Tibial nerve (tissue), 4 donors: ENCODE results near the gene ZFAND3. TPM values are rescaled to one million over a fixed set of nuclear protein-coding genes. Genes with fewer than 3 reads are reported as not detected.

ENCODE experiments used
- DNase-seq, 2 donors: peaks; one replicate each; pipeline ENCODE4 v3.0.0-alpha.2; 2019; ENCODE audit warnings: low spot score in 2 of 2
- H3K27ac ChIP-seq, 4 donors: fragments of 200-600 bp; sonication (generic) in 3 of 4; one replicate each; pipeline ENCODE4 v1.5.1; 2017 to 2019; ENCODE audit warnings: mild to moderate bottlenecking in 1 of 4
- H3K27me3 ChIP-seq, 2 donors: fragments of 200-600 bp; sonication (generic) in 1 of 2; one replicate each; pipeline versions ENCODE4 v1.5.1 to v1.6.0; 2017 to 2019
- H3K36me3 ChIP-seq, 3 donors: fragments of 200-600 bp; sonication (generic); one replicate each; pipeline ENCODE4 v1.5.1; 2018 to 2019
- H3K4me1 ChIP-seq, 4 donors: fragments of 200-600 bp; sonication (generic) in 3 of 4; one replicate each; pipeline ENCODE4 v1.5.1; 2017 to 2019
- H3K4me3 ChIP-seq, 4 donors: fragments of 200-600 bp; sonication (generic) in 3 of 4; one replicate each; pipeline ENCODE4 v1.5.1; 2017 to 2019; ENCODE audit warnings: mild to moderate bottlenecking in 1 of 4, moderate library complexity in 1 of 4
- H3K9me3 ChIP-seq, 4 donors: fragments of 200-600 bp; sonication (generic) in 3 of 4; one replicate each; pipeline ENCODE4 v1.5.1; 2017 to 2019
- EP300 ChIP-seq, 2 donors: sonication (generic); formaldehyde crosslinking; IDR thresholded peaks; one replicate each; pipeline ENCODE4 v1.6.1; 2017; ENCODE audit warnings: antibody characterized with exemption in 2 of 2, mild to moderate bottlenecking in 1 of 2
- POLR2A ChIP-seq, 2 donors: fragments of 450-650 bp; IDR thresholded peaks; one replicate each; pipeline ENCODE4 v1.6.1; 2017; ENCODE audit warnings: antibody characterized with exemption in 2 of 2, mild to moderate bottlenecking in 2 of 2, moderate library complexity in 2 of 2
- WGBS, 2 donors: methylation state at CpG; one replicate each; pipeline ENCODE4 v1.1.5; 2018; 5-methylcytosine and 5-hydroxymethylcytosine counted together
- total RNA-seq, 4 donors: library from RNA; depleted of rRNA; stranded (reverse); fragments of >200 nt; gene quantifications; one replicate each; pipeline ENCODE4 v1.1.0, GENCODE V29; 2016
- TF ChIP-seq, protein P1 (sequence below), 5 experiments: fragments of 200-600 bp in 3 of 5; fragments of 450-650 bp in 2 of 5; sonication (generic) in 3 of 5; IDR thresholded peaks; one replicate each; pipeline ENCODE4 v1.5.1; 2016 to 2019; ENCODE audit warnings: antibody characterized with exemption in 5 of 5, mild to moderate bottlenecking in 3 of 5, moderate library complexity in 2 of 5

The ZFAND3 gene
- total RNA-seq, 4 donors from 2014 or later = 30.1 to 47.9 (median 39.1) TPM

DNA sequence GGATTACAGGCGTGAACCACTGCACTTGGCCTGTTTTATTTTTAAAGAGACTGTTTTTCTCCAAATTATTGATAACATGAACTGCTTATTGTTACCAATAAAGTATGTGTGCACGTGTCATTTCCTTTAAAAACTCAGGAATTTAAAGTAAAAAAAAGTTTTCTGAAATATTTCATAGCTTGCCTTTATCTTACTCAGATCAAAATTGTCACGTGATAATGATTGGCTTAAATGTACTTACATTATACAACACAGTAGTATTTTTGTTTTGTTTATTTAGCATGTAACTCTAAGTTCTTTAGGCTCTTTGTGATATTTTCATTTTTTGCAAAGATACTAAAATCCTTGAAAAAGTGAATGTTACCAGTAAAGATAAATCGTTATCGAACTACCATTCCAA is 174.1 kb downstream of the ZFAND3 start:
- H3K4me3 ChIP-seq = no peak overlapping the region
- WGBS, 2 donors = 74 to 88% methylated on average over 5 of the region's 5 CpGs
- no peak for TF ChIP-seq EP300 (IDR thresholded peaks at IDR 0.05)
- TF ChIP-seq, protein P1, sequence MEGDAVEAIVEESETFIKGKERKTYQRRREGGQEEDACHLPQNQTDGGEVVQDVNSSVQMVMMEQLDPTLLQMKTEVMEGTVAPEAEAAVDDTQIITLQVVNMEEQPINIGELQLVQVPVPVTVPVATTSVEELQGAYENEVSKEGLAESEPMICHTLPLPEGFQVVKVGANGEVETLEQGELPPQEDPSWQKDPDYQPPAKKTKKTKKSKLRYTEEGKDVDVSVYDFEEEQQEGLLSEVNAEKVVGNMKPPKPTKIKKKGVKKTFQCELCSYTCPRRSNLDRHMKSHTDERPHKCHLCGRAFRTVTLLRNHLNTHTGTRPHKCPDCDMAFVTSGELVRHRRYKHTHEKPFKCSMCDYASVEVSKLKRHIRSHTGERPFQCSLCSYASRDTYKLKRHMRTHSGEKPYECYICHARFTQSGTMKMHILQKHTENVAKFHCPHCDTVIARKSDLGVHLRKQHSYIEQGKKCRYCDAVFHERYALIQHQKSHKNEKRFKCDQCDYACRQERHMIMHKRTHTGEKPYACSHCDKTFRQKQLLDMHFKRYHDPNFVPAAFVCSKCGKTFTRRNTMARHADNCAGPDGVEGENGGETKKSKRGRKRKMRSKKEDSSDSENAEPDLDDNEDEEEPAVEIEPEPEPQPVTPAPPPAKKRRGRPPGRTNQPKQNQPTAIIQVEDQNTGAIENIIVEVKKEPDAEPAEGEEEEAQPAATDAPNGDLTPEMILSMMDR (IDR thresholded peaks at IDR 0.05) = no peak
- no peak for TF ChIP-seq POLR2A (IDR thresholded peaks at IDR 0.05)
- no peaks in the 10 kb centered on the region for H3K9me3 ChIP-seq
- no peaks in the 10 kb centered on the region for H3K36me3 ChIP-seq
- DNase-seq = no peak
- H3K27ac ChIP-seq = no peak overlapping the region
- H3K27me3 ChIP-seq = no peaks in the 10 kb centered on the region
- peaks cover 0 to 55% (median 16%) of the 10 kb centered on the region in 4 donors for H3K4me1 ChIP-seq

GRCh38 chr6:37994223-37994622 is 174.7 kb downstream of the ZFAND3 start:
- H3K27me3 ChIP-seq = no peaks in the 10 kb centered on the region
- DNase-seq = no peak
- no peak for TF ChIP-seq POLR2A (IDR thresholded peaks at IDR 0.05)
- TF ChIP-seq, protein P1 (IDR thresholded peaks at IDR 0.05) = no peak
- no peak overlapping the region for H3K4me3 ChIP-seq
- 41 to 49% methylated on average over 2 of the region's 2 CpGs for WGBS, 2 donors
- H3K36me3 ChIP-seq = no peaks in the 10 kb centered on the region
- H3K4me1 ChIP-seq = peaks cover 0 to 49% (median 12%) of the 10 kb centered on the region in 4 donors
- no peaks in the 10 kb centered on the region for H3K9me3 ChIP-seq
- no peak overlapping the region for H3K27ac ChIP-seq

- Histone ChIP-seq H3K27me3 (no peaks in the 10 kb centered on the region), H3K27ac (no peak overlapping the region), H3K4me3 (no peak overlapping the region), H3K4me1 (peaks cover 0 to 24% (median 8%) of the 10 kb centered on the region in 4 donors), H3K9me3 (no peaks in the 10 kb centered on the region), H3K36me3 (no peaks in the 10 kb centered on the region)
- TF ChIP-seq, protein P1 (IDR thresholded peaks at IDR 0.05) = no peak
- TF ChIP-seq EP300 (IDR thresholded peaks at IDR 0.05) = no peak
- no peak for TF ChIP-seq POLR2A (IDR thresholded peaks at IDR 0.05)
- DNase-seq = no peak
- WGBS, 2 donors = 96% methylated on average over 2 of the region's 2 CpGs
Measured at GRCh38 chr6:37998366-37998765, 178.8 kb downstream of the ZFAND3 start.

- Histone ChIP-seq H3K27me3 (no peaks in the 10 kb centered on the region), H3K27ac (no peak overlapping the region), H3K4me1 (peaks cover 0 to 6% (median 1%) of the 10 kb centered on the region in 4 donors), H3K4me3 (no peak overlapping the region), H3K9me3 (no peaks in the 10 kb centered on the region), H3K36me3 (no peaks in the 10 kb centered on the region)
- TF ChIP-seq, protein P1 (IDR thresholded peaks at IDR 0.05) = no peak
- TF ChIP-seq POLR2A (IDR thresholded peaks at IDR 0.05) (no peak), EP300 (IDR thresholded peaks at IDR 0.05) (no peak)
- DNase-seq = no peak
- 37 to 42% methylated on average over 1 of the region's 1 CpG for WGBS, 2 donors
Measured at GRCh38 chr6:38001386-38001785, 181.9 kb downstream of the ZFAND3 start.

GRCh38 chr6:38004908-38005307 is 185.4 kb downstream of the ZFAND3 start:
- H3K27ac ChIP-seq = no peak overlapping the region
- no peak for TF ChIP-seq EP300 (IDR thresholded peaks at IDR 0.05)
- TF ChIP-seq, protein P1 (IDR thresholded peaks at IDR 0.05) = no peak
- no peak for TF ChIP-seq POLR2A (IDR thresholded peaks at IDR 0.05)
- no peak overlapping the region for H3K4me3 ChIP-seq
- DNase-seq = no peak
- H3K4me1 ChIP-seq = peaks cover 0 to 13% (median 0%) of the 10 kb centered on the region in 4 donors
- H3K36me3 ChIP-seq = no peaks in the 10 kb centered on the region
- H3K9me3 ChIP-seq = no peaks in the 10 kb centered on the region
- no peaks in the 10 kb centered on the region for H3K27me3 ChIP-seq
- WGBS, 2 donors = 78 to 100% methylated on average over 2 of the region's 2 CpGs
